ENCODE results near the gene CDH13. TPM values are rescaled to one million over a fixed set of nuclear protein-coding genes. Genes with fewer than 3 reads are reported as not detected.
A peak's percentile ranks its signal among the peaks of the same experiment; 100 is the strongest.

The CDH13 gene
- total RNA-seq, 2 experiments from 2014 or later: not detected

DNA sequence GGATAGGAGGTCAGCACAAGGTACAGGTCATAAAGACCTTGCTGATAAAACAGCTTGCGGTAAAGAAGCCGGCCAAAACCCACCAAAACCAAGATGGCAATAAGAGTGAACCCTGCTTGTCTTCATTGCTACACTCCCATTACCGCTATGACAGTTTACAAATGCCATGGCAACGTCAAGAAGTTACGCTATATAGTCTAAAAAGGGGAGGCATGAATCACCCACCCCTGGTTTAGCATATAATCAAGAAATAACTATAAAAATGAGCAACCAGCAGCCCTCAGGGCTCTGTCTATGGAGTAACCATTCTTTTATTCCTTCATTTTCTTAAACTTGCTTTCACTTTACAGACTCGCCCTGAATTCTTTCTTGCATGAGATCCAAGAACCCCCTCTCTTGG, 1180.0 kb downstream of the CDH13 start:
- no peaks in the 10 kb centered on the region for H3K9me3 Mint-ChIP-seq (ENCODE audit: low read depth)
- ChIA-PET CTCF (interaction anchor here (1.5 kb wide), 1 partner anchor 147 kb away, joined by 3 read pairs; the partner anchor contains the start of gene OSGIN1), POLR2A (no interaction called here)
- peaks cover 31% of the 10 kb centered on the region for H3K4me1 Mint-ChIP-seq
- peaks cover 24% of the 10 kb centered on the region for H3K36me3 Mint-ChIP-seq (ENCODE audit: low read depth)
- H3K4me3 Mint-ChIP-seq: no peak overlapping the region
- H3K27ac Mint-ChIP-seq: peak overlapping the region; percentile 47
- ATAC-seq (no peak), DNase-seq (no peak)
- intact Hi-C loops (cut with DNase I, micrococcal nuclease): loop anchor here (1.0 to 5.0 kb wide), 6 partner anchors 91 to 1149 kb away; partner anchors contain the start of genes MLYCD (in 2 of the 2), MBTPS1 (in 1 of the 2) and OSGIN1 (in 1 of the 2)
- peaks cover 2% of the 10 kb centered on the region for H3K27me3 Mint-ChIP-seq

- ChIA-PET CTCF (interaction anchor here (1.5 kb wide), 1 partner anchor 146 kb away, joined by 3 read pairs; the partner anchor contains the start of gene OSGIN1), POLR2A (no interaction called here)
- DNase-seq: no peak
- H3K36me3 Mint-ChIP-seq (ENCODE audit: low read depth): peaks cover 24% of the 10 kb centered on the region
- peaks cover 31% of the 10 kb centered on the region for H3K4me1 Mint-ChIP-seq
- intact Hi-C loops (cut with DNase I, micrococcal nuclease): loop anchor here (1.0 to 5.0 kb wide), 6 partner anchors 90 to 1150 kb away; partner anchors contain the start of genes MLYCD (in 2 of the 2), MBTPS1 (in 1 of the 2) and OSGIN1 (in 1 of the 2)
- H3K9me3 Mint-ChIP-seq (ENCODE audit: low read depth): no peaks in the 10 kb centered on the region
- peak overlapping the region; percentile 67 for H3K27ac Mint-ChIP-seq
- no peak overlapping the region for H3K4me3 Mint-ChIP-seq
- ATAC-seq: no peak
- peaks cover 2% of the 10 kb centered on the region for H3K27me3 Mint-ChIP-seq
Measured at GRCh38 chr16:83807327-83807709, 1180.5 kb downstream of the CDH13 start.

GRCh38 chr16:83807710-83808572, 1181.2 kb downstream of the CDH13 start, which contains the start of gene HSBP1:
Gene HSBP1, plus strand, starts transcription at chr16:83807978. Its CDS starts 99 bp downstream, at chr16:83808077.
- intact Hi-C loops (cut with DNase I, micrococcal nuclease): loop anchor here (1.0 to 5.0 kb wide), 8 partner anchors 89 to 1151 kb away; partner anchors contain the start of genes MLYCD (in 2 of the 2), DNAAF1 (in 1 of the 2), HSDL1 (in 1 of the 2) and MBTPS1 (in 1 of the 2)
- DNase-seq (peak; percentile 97), ATAC-seq (peak; percentile 98)
- peaks cover under 1% of the 10 kb centered on the region for H3K27me3 Mint-ChIP-seq
- peak within 1 kb of the TSS; percentile 93 for H3K27ac Mint-ChIP-seq
- no peaks in the 10 kb centered on the region for H3K9me3 Mint-ChIP-seq (ENCODE audit: low read depth)
- peaks cover 28% of the 10 kb centered on the region for H3K36me3 Mint-ChIP-seq (ENCODE audit: low read depth)
- CTCF ChIA-PET: interaction anchor here (1.4 to 1.5 kb wide), 2 partner anchors 19 to 146 kb away, joined by 3 to 5 read pairs; partner anchors contain the start of gene OSGIN1
- H3K4me1 Mint-ChIP-seq: peaks cover 31% of the 10 kb centered on the region
- POLR2A ChIA-PET: no interaction called here
- H3K4me3 Mint-ChIP-seq: peak within 1 kb of the TSS; percentile 98

DNA sequence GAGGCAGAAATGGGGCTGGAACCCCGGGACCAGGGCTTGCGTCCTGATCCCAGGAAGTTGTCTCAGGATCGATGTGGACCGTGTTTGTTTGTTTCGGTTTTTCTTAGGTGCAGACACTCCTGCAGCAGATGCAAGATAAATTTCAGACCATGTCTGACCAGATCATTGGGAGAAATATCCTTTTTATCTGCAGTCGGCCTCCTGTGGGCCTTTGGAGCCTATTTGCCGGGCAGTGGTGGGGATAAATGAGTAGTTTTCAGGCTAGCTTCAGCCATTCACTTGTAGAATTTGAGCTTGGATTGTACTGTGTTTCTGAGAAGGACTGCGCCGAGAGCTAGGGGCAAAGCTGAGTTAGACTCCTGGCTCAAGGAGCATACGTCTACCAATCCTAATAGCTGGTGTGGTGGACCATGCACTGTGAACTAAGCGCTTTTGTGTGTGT, 1181.8 kb downstream of the CDH13 start:
- Mint-ChIP-seq H3K4me1 (peaks cover 31% of the 10 kb centered on the region), H3K27me3 (no peaks in the 10 kb centered on the region), H3K36me3 (ENCODE audit: low read depth) (peaks cover 32% of the 10 kb centered on the region), H3K27ac (peak overlapping the region; percentile 93), H3K9me3 (ENCODE audit: low read depth) (no peaks in the 10 kb centered on the region), H3K4me3 (peak overlapping the region; percentile 98)
- DNase-seq (no peak), ATAC-seq (no peak)
- ChIA-PET CTCF (interaction anchor here (1.4 kb wide), 1 partner anchor 18 kb away, joined by 5 read pairs; no protein-coding TSS in a partner anchor), POLR2A (no interaction called here)
- intact Hi-C loops (cut with DNase I, micrococcal nuclease): loop anchor here (1.0 to 5.0 kb wide), 4 partner anchors 89 to 1151 kb away; partner anchors contain the start of genes DNAAF1 (in 1 of the 2), HSDL1 (in 1 of the 2), MLYCD (in 1 of the 2) and TAF1C (in 1 of the 2)

DNA sequence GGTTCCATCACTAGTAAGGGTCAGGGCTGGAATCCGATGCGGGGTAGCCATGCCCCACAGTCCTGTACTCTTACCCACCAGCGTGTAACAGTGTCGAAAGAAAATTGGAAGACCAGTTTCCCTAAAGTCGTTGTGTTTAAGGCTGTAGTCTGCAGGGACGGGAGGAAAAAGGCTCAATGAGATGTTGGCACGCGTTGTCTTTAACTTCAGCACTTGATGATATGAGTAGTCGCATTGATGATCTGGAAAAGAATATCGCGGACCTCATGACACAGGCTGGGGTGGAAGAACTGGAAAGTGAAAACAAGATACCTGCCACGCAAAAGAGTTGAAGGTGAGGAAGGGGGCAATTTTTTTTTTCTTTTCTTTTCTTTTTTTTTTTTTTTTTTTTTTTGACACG, 1182.3 kb downstream of the CDH13 start:
- DNase-seq: no peak
- intact Hi-C loops (cut with DNase I, micrococcal nuclease): loop anchor here (2.0 to 5.0 kb wide), 3 partner anchors 88 to 1152 kb away; partner anchors contain the start of genes DNAAF1 (in 1 of the 2), HSDL1 (in 1 of the 2) and MLYCD (in 1 of the 2)
- H3K9me3 Mint-ChIP-seq (ENCODE audit: low read depth): no peaks in the 10 kb centered on the region
- H3K4me1 Mint-ChIP-seq: peaks cover 31% of the 10 kb centered on the region
- CTCF ChIA-PET: interaction anchor here (1.4 kb wide), 1 partner anchor 17 kb away, joined by 5 read pairs; no protein-coding TSS in a partner anchor
- POLR2A ChIA-PET: no interaction called here
- H3K36me3 Mint-ChIP-seq (ENCODE audit: low read depth): peaks cover 32% of the 10 kb centered on the region
- no peaks in the 10 kb centered on the region for H3K27me3 Mint-ChIP-seq
- H3K4me3 Mint-ChIP-seq: peak overlapping the region; percentile 98
- ATAC-seq: no peak
- peak overlapping the region; percentile 93 for H3K27ac Mint-ChIP-seq

- no peak for DNase-seq
- H3K9me3 Mint-ChIP-seq (ENCODE audit: low read depth): no peaks in the 10 kb centered on the region
- peak overlapping the region; percentile 26 for H3K27ac Mint-ChIP-seq
- ATAC-seq: no peak
- H3K4me3 Mint-ChIP-seq: no peak overlapping the region
- ChIA-PET CTCF (no interaction called here), POLR2A (no interaction called here)
- peaks cover 31% of the 10 kb centered on the region for H3K4me1 Mint-ChIP-seq
- intact Hi-C loops (cut with DNase I, micrococcal nuclease): loop anchor here in 1 of 2 experiments (2.0 kb wide), 1 partner anchor 26 kb away; no protein-coding TSS in a partner anchor
- peaks cover 32% of the 10 kb centered on the region for H3K36me3 Mint-ChIP-seq (ENCODE audit: low read depth)
- no peaks in the 10 kb centered on the region for H3K27me3 Mint-ChIP-seq
Measured at GRCh38 chr16:83810901-83811300, 1184.1 kb downstream of the CDH13 start.

DNA sequence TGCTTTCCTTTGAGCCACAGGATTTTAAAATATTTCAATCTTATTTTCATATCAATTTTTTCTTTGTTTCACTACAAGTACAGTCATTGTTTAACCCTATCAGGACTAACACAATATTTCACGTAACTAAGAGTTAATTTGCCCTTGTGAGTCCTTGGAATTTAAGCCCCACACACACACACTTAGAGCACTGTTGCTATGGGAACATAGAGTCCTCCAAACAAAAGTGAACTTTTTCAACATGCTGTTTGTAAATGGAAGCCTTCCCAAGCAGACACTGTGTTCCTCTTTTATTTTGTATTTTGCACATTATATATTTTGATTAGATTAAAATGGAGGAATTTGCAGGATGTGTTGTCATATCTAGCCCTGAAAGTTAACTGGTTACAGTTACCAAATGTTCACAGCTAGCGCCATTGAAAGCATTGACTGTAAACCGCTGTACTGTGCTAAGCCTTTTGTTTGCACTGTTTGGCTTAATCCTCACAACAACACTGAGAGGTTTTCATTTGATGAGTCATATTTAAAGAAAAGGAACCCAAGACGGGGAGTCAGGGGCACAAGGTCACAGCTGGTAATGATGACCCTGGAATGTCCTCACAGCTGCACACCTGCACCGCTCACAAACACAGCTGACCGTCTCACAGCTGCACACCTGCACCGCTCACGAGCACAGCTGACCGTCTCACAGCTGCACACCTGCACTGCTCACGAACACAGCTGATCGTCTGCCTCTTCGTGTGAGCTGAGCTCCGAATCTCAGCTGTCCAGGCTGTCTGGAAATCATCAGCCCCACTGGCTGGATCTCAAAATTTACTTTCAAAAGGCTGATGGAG, 1187.3 kb downstream of the CDH13 start:
- no peak overlapping the region for H3K4me3 Mint-ChIP-seq
- no peaks in the 10 kb centered on the region for H3K9me3 Mint-ChIP-seq (ENCODE audit: low read depth)
- H3K27me3 Mint-ChIP-seq: no peaks in the 10 kb centered on the region
- ATAC-seq: peak; percentile 26
- POLR2A ChIA-PET: no interaction called here
- DNase-seq: no peak
- H3K27ac Mint-ChIP-seq: no peak overlapping the region
- CTCF ChIA-PET: interaction anchor here (0.6 kb wide), 1 partner anchor 12 kb away, joined by 3 read pairs; no protein-coding TSS in a partner anchor
- peaks cover 18% of the 10 kb centered on the region for H3K4me1 Mint-ChIP-seq
- intact Hi-C loops (cut with DNase I, micrococcal nuclease): no loop called here
- H3K36me3 Mint-ChIP-seq (ENCODE audit: low read depth): peaks cover 24% of the 10 kb centered on the region

GRCh38 chr16:83814659-83814985, 1187.9 kb downstream of the CDH13 start:
- H3K4me3 Mint-ChIP-seq: no peak overlapping the region
- ChIA-PET POLR2A (no interaction called here), CTCF (no interaction called here)
- intact Hi-C loops (cut with DNase I, micrococcal nuclease): no loop called here
- no peak overlapping the region for H3K27ac Mint-ChIP-seq
- H3K9me3 Mint-ChIP-seq (ENCODE audit: low read depth): no peaks in the 10 kb centered on the region
- peaks cover 14% of the 10 kb centered on the region for H3K4me1 Mint-ChIP-seq
- peaks cover 22% of the 10 kb centered on the region for H3K36me3 Mint-ChIP-seq (ENCODE audit: low read depth)
- no peaks in the 10 kb centered on the region for H3K27me3 Mint-ChIP-seq
- ATAC-seq: no peak
- no peak for DNase-seq

GRCh38 chr16:83817022-83817421, 1190.3 kb downstream of the CDH13 start:
- DNase-seq: no peak
- Mint-ChIP-seq H3K27me3 (no peaks in the 10 kb centered on the region), H3K9me3 (ENCODE audit: low read depth) (no peaks in the 10 kb centered on the region), H3K4me1 (no peaks in the 10 kb centered on the region), H3K36me3 (ENCODE audit: low read depth) (peaks cover 8% of the 10 kb centered on the region), H3K27ac (no peak overlapping the region), H3K4me3 (no peak overlapping the region)
- ChIA-PET POLR2A (no interaction called here), CTCF (no interaction called here)
- intact Hi-C loops (cut with DNase I, micrococcal nuclease): no loop called here
- ATAC-seq: no peak

GRCh38 chr16:83818276-83818675, 1191.5 kb downstream of the CDH13 start:
- peaks cover under 1% of the 10 kb centered on the region for H3K36me3 Mint-ChIP-seq (ENCODE audit: low read depth)
- no peaks in the 10 kb centered on the region for H3K4me1 Mint-ChIP-seq
- intact Hi-C loops (cut with DNase I, micrococcal nuclease): no loop called here
- DNase-seq (no peak), ATAC-seq (no peak)
- no peaks in the 10 kb centered on the region for H3K9me3 Mint-ChIP-seq (ENCODE audit: low read depth)
- H3K27ac Mint-ChIP-seq: no peak overlapping the region
- peaks cover 2% of the 10 kb centered on the region for H3K27me3 Mint-ChIP-seq
- ChIA-PET POLR2A (no interaction called here), CTCF (interaction anchor here (0.6 kb wide), 1 partner anchor 9 kb away, joined by 3 read pairs; no protein-coding TSS in a partner anchor)
- H3K4me3 Mint-ChIP-seq: no peak overlapping the region

DNA sequence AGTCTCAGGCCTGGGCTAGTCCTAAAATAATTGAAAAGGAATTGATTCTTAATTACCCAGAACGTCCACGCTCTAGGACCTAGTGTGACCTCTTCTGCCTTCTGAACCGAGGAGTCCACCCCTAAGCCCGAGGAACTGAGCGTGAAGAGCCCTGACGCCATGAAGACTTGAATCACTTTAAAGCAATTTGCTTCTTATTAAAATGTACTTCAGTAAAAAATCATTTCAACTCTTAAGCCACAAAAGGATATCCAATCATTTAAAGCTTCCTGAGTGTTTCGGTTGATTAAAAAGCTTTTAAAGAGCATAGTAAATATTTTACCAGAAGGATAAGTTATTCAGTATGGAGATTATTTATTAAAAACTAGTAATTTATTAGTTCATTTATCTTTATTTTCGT, 1192.6 kb downstream of the CDH13 start:
- DNase-seq (no peak), ATAC-seq (no peak)
- Mint-ChIP-seq H3K36me3 (ENCODE audit: low read depth) (no peaks in the 10 kb centered on the region), H3K27me3 (peaks cover 2% of the 10 kb centered on the region), H3K4me3 (no peak overlapping the region), H3K27ac (no peak overlapping the region), H3K4me1 (no peaks in the 10 kb centered on the region), H3K9me3 (ENCODE audit: low read depth) (no peaks in the 10 kb centered on the region)
- intact Hi-C loops (cut with DNase I, micrococcal nuclease): no loop called here
- POLR2A ChIA-PET: no interaction called here
- CTCF ChIA-PET: no interaction called here
